K562 (cell line): ENCODE results near the gene MYLIP. TPM values are rescaled to one million over a fixed set of nuclear protein-coding genes. Genes with fewer than 3 reads are reported as not detected.

ENCODE experiments used
- E2F3 ChIP-seq: fragments of 250-450 bp; sonication (Bioruptor Pico); IDR thresholded peaks from 2 replicates; pipeline ENCODE4 v1.4.0; 2020; ENCODE audit warnings: mild to moderate bottlenecking
- FOS ChIP-seq: IDR thresholded peaks from 3 replicates; pipeline ENCODE4 v1.6.1; 2011; ENCODE audit not compliant: insufficient read length; ENCODE audit errors: extremely low read depth
- FOXK2 ChIP-seq, 2 experiments: fragments of 450-650 bp; IDR thresholded peaks in 1 of 2; conservative IDR thresholded peaks in 1 of 2; 2 replicates each; pipeline ENCODE4 v1.6.1; 2016; ENCODE audit warnings: low read depth in 2 of 2, mild to moderate bottlenecking in 1 of 2
- HDAC3 ChIP-seq: fragments of 450-650 bp; IDR thresholded peaks from 2 replicates; pipeline ENCODE4 v1.6.1; 2018; ENCODE audit warnings: borderline replicate concordance, mild to moderate bottlenecking, moderate library complexity; ENCODE audit not compliant: partially characterized antibody
- MEF2A ChIP-seq: IDR thresholded peaks from 2 replicates; pipeline ENCODE4 v1.6.1; 2011; ENCODE audit warnings: low read depth, mild to moderate bottlenecking, low read length, moderate library complexity; ENCODE audit not compliant: control insufficient read depth
- MYNN ChIP-seq, 2 experiments: sonication (generic); formaldehyde crosslinking in 1 of 2; IDR thresholded peaks; 2 replicates each; pipeline versions ENCODE4 v1.5.0 to v1.6.1; 2016 to 2020; ENCODE audit warnings: antibody characterized with exemption in 1 of 2, missing genetic modification reagents in 1 of 2
- PCBP1 ChIP-seq: fragments of 200-400 bp; formaldehyde crosslinking; IDR thresholded peaks from 2 replicates; pipeline ENCODE4 v1.6.1; 2018; ENCODE audit warnings: mild to moderate bottlenecking, low read depth, low read length; ENCODE audit not compliant: poor library complexity, severe bottlenecking
- PHF21A ChIP-seq: fragments of 450-650 bp; IDR thresholded peaks from 2 replicates; pipeline ENCODE4 v1.6.1; 2017; ENCODE audit warnings: low read depth, borderline replicate concordance
- PML ChIP-seq: IDR thresholded peaks from 2 replicates; pipeline ENCODE4 v1.6.1; 2012; ENCODE audit warnings: low read length, inconsistent platforms
- POLR3A ChIP-seq: IDR thresholded peaks from 2 replicates; pipeline ENCODE4 v1.6.1; 2011; ENCODE audit warnings: borderline replicate concordance, mild to moderate bottlenecking, moderate library complexity; ENCODE audit not compliant: insufficient read length, insufficient read depth; ENCODE audit errors: extremely low read depth
- RBM14 ChIP-seq: fragments of 200-400 bp; formaldehyde crosslinking; IDR thresholded peaks from 2 replicates; pipeline ENCODE4 v1.6.1; 2018; ENCODE audit warnings: low read depth, mild to moderate bottlenecking, low read length, moderate library complexity, borderline replicate concordance; ENCODE audit not compliant: insufficient read depth
- RHOXF2B ChIP-seq: fragments of 250-450 bp; sonication (Bioruptor Pico); conservative IDR thresholded peaks from 2 replicates; pipeline ENCODE4 v1.5.1; 2021
- RUNX1 ChIP-seq: sonication (generic); IDR thresholded peaks from 2 replicates; pipeline ENCODE4 v1.6.1; 2016; ENCODE audit warnings: antibody characterized with exemption, low read depth
- TSC22D4 ChIP-seq: fragments of 450-650 bp; IDR thresholded peaks from 2 replicates; pipeline ENCODE4 v1.6.1; 2016; ENCODE audit warnings: missing genetic modification characterization, missing biosample characterization, control low read depth
- ZBTB7A ChIP-seq: IDR thresholded peaks from 2 replicates; pipeline ENCODE4 v1.6.1; 2011; ENCODE audit warnings: low read depth, mild to moderate bottlenecking, low read length, moderate library complexity, borderline replicate concordance; ENCODE audit not compliant: control insufficient read depth
- ZNF318 ChIP-seq, 2 experiments: fragments of 450-650 bp; IDR thresholded peaks; 2 replicates each; pipeline ENCODE4 v1.6.1; 2016; ENCODE audit warnings: mild to moderate bottlenecking in 2 of 2, borderline replicate concordance in 1 of 2, low read depth in 1 of 2, moderate library complexity in 1 of 2
- ZNF589 ChIP-seq: fragments of 200-800 bp; sonication (Bioruptor generic); IDR thresholded peaks from 2 replicates; pipeline ENCODE4 v1.6.1; 2016; ENCODE audit warnings: low read depth, missing genetic modification characterization, missing compliant biosample characterization
- polyA plus RNA-seq, 8 experiments: library from polyadenylated mRNA; depleted of rRNA in 4 of 8; stranded (reverse) in 5 of 8; unstranded in 3 of 8; fragments of >200 nt; fragmentation: Nextera tagmentation in 2 of 8; fragmentation: Illumina TruSeq in 1 of 8; extraction: Ambion mirVana in 2 of 8; extraction: Trizol in 1 of 8; gene quantifications; 2 replicates each; pipeline versions ENCODE4 v1.2.1 to v1.2.3, GENCODE V29; 2011 to 2014; ENCODE audit warnings: inconsistent platforms in 1 of 8, missing spikeins in 1 of 8
- total RNA-seq, 7 experiments: library from RNA; depleted of rRNA in 6 of 7; stranded (reverse); fragments of >200 nt in 6 of 7; fragmentation: Illumina TruSeq in 2 of 7; extraction: Trizol in 2 of 7; gene quantifications; 2 replicates each; pipeline versions ENCODE4 v1.2.1 to v1.2.3, GENCODE V29; 2011 to 2021; ENCODE audit warnings: low replicate concordance in 1 of 7

The MYLIP gene
- total and polyA plus RNA-seq, 9 of the 15 experiments (the other 6 are each of a cell fraction or from before 2014, with no cell fraction given), result 10.8 to 43.5 (median 31.5) TPM

- peak; percentile 81 for TF ChIP-seq MYNN (IDR thresholded peaks at IDR 0.05)
- TF ChIP-seq MYNN (CRISPR knock-in tag; IDR thresholded peaks at IDR 0.05), result no peak
- TF ChIP-seq RHOXF2B, result no peak; the same call in 1 of the 2 replicates
- TF ChIP-seq E2F3, result peak; percentile 71
- 0 out of 2 replicates have a peak, but pooled peaks have one; percentile 12 for TF ChIP-seq MEF2A
- TF ChIP-seq HDAC3, result no peak
- TF ChIP-seq TSC22D4 (tag), result no peak
- no peak; the same call in none of the 2 replicates for TF ChIP-seq PHF21A
- TF ChIP-seq POLR3A, result no peak
- peak; percentile 95 for TF ChIP-seq ZBTB7A
- TF ChIP-seq PML, result peak; percentile 96
- no peak; the same call in 1 of the 2 replicates for TF ChIP-seq ZNF589 (CRISPR knock-in tag)
- peak; percentile 85 for TF ChIP-seq FOS
- peak in 1 of 2 experiments; percentile 63; a peak in 1 of 4 replicates for TF ChIP-seq FOXK2 (conservative IDR thresholded peaks at IDR 0.05 in 1 of 2, IDR thresholded peaks at IDR 0.05 in 1 of 2; ENCODE audit: low read depth in 2 of 2)
- TF ChIP-seq PCBP1, result peak; percentile 84
- TF ChIP-seq ZNF318 (IDR thresholded peaks at IDR 0.05; ENCODE audit: borderline replicate concordance in 1 of 2, low read depth in 1 of 2), result no peak
- TF ChIP-seq RUNX1, result no peak
- 0 out of 2 replicates have a peak, but pooled peaks have one; percentile 43 for TF ChIP-seq RBM14
Measured at GRCh38 chr6:16128759-16129622, at the start of gene MYLIP (continued).
